HG02840 (cell line): Measurements from ENCODE around the gene SLC17A5.
"Not testable (repeated sequence)": the region's sequence is repeated elsewhere in the genome, so short reads cannot be mapped to it uniquely, and the experiment has no call there.

Experiments
- ATAC-seq: cut with Tn5 transposase; IDR thresholded peaks from one replicate; pipeline ENCODE4 v1.9.1; 2021; ENCODE audit warnings: mild to moderate bottlenecking, moderate library complexity, moderate number of reproducible peaks; ENCODE audit not compliant: unreplicated experiment, low FRiP score

SLC17A5 gene

DNA sequence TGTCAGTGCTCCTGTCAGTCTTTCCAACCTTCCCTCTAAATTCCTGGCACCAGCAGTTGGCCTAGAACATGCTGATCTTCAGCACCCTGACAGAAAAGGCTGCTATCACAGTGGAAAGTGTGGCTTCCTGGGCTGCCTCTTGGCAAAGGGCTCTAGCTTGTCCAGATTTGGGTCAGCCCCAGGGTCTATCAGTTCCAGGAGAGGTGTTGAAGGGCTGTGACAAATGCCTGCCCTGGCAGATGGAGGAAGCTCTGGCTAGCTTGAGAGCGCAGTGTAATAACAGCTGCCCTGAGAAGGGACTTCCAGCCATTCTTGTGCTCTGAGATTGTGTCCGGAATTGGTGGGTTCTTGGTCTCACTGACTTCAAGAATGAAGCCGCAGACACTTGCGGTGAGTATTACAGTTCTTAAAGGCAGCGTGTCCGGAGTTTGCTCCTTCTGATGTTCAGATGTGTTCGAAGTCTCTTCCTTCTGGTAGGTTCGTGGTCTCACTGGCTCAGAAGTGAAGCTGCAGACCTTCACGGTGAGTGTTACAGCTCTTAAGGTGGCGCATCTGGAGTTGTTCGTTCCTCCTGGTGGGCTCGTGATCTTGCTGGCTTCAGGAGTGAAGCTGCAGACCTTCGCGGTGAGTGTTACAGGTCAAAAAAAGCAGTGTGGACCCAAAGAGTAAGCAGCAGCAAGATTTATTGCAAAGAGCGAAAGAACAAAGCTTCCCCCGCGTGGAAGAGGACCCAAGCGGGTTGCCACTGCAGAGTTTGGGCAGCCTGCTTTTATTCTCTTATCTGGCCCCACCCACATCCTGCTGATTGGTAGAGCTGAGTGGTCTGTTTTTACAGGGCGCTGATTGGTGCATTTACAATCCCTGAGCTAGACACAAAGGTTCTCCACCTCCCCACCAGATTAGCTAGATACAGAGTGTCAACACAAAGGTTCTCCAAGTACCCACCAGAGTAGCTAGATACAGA lies 82.3 kb downstream of the SLC17A5 start:
- not testable (repeated sequence) for ATAC-seq

DNA sequence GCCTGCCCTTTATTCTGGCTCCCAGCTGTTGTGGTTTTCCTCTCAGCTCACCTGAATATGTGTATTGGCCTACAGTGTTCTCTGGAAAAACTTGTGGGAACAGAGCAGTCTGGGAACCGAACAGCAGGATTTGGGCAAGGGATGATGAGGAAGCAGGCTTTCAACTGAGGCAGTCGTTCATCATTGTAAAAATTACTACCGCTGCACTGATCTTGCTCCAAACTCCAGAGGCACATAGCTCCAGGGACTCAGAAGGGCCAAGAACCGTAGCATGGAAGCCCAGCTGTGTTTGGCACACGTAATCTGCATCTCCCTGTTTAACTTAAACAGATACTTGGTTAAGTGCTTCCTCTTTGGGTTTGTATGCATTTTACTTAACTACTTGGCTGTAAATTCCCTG lies 84.7 kb downstream of the SLC17A5 start:
- no peak for ATAC-seq

DNA sequence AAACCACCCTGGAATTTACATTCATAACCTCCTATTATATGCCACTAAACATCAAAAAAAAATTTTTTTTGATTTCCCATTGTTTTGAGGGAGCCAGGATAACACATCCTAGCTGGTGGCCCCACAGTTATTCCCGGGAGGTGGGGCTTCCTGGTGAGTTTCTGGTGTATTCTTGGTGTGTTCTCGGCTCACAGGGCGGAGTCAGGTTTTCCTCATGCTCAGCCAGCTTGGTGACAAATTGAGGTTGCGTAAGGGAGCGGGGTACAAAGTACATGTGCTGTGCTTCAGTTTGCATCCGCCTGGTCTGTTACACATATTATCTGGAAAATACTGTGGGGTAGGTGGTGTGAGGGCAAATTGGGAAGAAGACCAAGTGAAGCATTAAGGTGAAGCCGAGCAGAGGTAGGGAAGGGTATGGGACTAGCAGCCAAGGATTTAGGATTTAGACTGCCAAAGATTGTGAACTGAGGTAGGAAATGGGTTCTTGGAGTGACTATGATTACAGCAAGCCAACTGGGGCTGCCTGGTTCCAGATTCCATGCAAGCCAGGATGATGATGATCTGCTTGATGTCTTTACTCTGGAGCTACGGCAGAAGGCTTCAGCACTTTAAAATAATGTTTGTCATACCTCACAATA lies 86.7 kb downstream of the SLC17A5 start:
- no peak for ATAC-seq

DNA sequence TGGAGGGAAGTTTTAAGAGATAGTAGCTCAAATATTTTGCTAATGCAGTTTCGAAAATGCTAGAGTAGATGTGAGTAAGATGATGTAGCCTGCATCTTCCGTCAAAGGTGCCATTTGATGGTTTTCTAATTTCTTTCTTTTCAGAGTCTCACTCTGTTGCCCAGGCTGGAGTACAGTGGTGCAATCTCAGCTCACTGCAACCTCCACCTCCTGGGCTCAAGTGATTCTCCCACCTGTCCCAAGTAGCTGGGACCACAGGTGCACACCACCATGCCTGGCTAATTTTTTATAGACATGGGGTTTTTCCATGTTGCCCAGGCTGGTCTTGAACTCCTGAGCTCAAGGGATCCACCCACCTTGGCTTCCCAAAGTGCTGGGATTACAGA lies 87.3 kb downstream of the SLC17A5 start:
- not testable (repeated sequence) for ATAC-seq

DNA sequence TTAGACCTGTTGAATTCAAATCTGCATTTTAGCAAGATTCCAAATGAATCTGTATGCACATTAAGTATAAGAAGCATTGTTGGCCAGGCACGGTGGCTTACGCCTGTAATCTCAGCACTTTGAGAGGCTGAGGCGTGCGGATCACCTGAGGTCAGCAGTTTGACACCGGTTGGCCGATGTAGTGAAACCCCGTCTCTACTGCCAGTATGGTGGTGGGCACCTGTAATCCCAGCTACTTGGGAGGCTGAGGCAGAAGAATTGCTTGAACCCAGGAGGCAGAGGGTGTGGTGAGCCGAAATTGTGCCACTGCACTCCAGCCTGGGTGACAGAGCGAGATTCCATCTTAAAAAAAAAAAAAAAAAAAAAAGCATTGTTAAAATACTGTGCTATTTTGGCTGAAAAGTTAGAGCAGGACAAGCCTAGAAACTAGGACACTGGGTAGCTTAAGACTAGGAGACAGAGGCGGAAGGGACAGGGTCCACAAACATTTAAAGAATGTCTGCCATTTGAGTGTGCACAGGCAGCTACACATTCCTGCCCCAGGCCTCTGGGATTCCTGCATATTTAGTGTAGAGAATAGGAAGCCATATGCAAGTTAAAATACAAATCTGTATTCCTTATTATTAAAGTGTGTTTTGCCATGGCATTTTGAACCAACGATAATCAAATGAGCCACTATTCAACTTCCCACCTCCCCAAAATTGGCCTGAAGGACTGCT lies 87.9 kb downstream of the SLC17A5 start:
- no peak for ATAC-seq

DNA sequence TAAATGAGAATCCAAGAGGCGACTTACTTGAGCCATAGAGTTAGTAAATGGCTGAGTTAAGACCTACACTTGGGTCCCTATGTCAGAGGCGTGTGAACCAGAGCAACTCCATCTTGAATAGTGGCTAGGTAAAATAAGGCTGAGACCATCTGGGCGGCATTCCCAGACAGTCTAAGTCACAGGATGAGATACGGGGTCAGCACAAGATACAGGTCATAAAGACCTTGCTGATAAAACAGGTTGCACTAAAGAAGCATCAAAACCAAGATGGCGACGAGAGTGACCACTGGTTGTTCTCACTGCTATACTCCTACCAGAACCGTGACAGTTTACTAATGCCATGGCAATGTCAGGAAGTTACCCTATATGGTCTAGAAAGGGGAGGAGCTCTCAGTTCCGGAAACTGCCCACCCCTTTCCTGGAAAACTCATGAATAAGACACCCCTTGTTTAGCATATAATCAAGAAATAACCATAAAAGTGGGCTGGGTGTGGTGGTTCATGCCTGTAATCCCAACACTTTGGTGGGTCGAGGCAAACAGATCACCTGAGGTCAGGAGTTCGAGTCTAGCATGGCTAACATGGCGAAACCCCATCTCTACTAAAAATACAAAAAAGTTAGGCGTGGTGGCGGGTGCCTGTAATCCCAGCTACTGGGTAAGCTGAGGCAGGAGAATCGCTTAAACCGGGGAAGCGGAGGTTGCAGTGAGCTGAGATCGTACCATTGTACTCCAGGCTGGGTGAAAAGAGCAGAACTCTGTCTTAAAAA lies 89.0 kb downstream of the SLC17A5 start:
- ATAC-seq = no peak

DNA sequence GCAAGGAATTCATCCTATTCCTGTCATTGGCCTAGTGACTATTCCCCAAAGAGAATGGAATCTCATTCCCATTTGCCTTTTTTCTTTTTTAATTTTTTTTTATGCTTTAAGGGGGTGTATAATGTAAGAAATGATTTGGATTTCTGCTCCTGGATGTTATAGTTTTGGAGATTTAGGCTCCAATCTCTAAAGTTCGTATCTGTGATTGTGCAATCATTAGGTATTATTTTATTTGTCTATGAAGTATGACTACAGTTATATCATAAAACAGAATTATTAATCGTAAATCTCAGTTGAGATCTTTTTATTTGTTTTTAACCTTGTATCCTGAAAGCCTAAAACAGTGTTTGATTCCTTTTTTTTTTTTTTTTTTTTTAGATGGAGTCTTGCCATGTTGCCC lies 91.2 kb downstream of the SLC17A5 start:
- no peak for ATAC-seq

DNA sequence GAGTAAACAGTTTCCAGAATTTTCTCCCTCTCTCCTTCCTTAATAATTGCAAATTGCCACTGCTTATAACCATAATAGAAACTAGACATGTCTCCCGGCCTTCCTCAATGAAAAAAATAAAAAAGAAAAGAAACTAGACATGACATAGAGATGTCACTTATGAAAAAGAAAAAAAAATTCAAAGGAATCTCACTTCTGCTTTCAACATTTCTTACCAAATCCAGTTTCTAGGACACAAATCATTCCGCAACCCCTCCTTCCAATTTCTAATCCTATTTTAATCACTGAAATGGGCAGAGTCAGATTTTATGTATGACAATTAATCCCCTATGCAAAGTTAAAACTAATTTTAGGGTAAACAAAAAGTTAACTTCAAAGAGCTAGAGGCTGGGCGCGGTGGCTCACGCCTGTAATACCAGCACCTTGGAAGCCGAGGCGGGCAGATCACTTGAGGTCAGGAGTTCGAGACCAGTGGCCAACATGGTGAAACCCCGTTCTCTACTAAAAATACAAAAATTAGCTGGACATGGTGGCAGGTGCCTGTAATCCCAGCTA lies 92.9 kb downstream of the SLC17A5 start:
- ATAC-seq = no peak

DNA sequence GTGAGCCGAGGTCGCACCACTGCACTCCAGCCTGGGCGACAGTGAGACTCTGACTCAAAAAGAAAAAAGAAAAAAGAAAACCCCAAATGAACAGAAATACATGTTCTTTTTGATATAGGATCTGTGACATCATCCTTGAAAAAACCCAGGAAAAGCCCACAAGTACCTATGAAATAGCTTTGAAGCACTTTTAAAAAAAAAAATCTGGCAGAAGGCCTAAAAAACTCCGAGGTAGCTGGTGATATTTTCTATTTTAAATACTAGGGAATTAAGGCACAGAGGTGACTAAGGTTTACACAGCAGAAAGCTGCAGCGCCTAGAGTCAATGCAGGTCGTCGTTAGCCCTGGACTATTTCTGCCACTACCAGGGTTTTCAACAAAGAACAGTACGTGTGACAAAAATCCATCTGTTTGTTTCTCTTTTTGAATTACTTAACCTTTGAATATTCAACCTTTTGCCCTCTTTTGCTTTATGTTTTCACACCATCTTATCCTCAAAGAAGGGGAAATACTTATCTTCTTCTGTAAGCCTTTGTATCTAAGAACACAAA lies 93.5 kb downstream of the SLC17A5 start:
- ATAC-seq = no peak

DNA sequence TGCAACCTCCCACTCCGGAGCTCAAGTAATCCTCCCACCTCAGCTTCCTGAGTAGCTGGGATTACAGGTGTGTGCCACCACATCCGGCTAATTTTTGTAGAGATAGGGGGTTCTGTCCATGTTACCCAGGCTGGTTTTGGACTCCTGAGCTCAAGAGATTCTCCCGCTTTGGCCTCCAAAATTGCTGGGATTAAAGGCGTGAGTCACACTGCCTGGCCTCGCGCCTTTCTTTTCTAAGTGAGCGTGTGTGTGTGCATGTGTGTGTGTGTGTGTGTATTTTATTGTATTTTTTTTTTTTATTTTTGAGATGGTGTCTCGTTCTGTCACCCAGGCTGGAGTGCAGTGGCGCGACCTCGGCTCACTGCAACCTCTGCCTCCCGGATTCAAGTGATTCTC lies 94.4 kb downstream of the SLC17A5 start:
- not testable (repeated sequence) for ATAC-seq

DNA sequence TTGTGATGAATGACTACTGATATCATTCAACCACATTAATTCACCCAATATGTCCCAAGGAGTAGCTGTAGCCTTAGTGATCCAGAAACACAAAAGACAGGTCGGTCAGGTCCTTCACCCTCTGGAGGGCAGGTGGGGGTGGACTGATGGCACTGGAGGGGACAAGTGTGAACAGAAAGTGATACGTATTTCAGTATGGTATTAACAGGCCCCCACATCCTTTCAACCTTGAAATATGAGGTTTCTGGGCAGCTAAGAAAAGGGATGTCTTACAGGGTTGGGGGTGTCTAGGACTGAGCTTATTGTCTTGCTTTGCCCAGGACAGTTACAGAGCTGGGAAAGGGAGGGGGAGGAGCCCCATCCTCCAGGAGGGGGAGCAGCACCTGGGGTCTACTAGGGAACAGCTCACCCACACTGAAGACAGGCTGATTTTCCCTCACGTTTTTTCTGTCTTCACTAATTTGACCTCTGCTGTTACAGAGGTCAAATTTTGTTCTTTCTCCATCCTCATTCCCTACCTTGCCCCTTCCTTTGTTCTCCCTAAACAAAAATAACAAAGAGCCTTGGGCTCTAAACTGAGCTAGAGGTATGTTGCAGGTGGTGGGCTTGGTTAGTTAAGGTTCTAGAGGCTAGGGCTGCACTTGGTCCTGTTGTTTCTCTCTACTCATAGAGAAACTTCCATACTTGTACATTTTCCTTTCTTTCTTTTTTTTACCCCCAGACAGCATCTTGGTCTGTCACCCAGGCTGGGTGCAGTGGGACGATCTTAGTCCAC lies 95.0 kb downstream of the SLC17A5 start:
- ATAC-seq = no peak

DNA sequence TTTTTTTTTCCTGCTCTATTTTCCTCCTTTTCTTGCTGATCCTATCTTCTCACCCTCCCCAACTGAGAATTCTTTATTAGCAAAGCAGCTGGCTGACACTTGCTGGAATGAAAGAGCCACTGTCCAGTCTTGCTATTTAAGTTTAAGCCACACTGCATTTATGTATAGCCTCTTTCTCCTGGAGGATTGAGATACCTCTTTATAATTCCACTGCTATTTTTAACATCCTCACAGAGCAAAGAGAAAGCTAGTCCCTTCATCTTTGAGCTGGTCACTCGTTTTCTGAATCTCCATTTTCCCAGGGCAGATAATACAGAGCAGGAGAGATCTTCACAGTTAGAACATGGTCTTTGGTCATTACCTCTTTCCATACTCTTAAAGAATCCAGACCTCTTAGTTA lies 97.0 kb downstream of the SLC17A5 start:
- no peak for ATAC-seq

DNA sequence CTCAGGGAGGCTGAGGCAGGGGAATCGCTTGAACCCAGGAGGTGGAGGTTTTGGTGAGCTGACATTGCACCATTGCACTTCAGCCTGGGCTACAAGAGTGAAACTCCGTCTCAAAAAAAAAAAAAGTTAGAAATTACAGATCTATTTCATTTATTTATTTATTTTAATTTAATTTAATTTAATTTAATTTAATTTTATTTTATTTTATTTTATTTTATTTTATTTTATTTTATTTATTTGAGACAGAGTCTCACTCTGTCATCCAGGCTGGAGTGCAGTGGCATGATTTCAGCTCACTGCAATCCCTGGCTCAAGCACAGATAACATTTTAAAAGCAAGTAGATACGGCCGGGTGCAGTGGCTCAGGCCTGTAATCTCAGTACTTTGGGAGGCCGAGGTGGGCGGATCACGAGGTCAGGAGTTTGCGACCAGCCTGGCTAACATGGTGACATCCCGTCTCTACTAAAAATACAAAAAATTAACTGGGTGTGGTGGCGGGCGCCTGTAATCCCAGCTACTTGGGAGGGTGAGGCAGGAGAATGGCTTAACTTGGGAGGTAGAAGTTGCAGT lies 98.3 kb downstream of the SLC17A5 start:
- not testable (repeated sequence) for ATAC-seq

DNA sequence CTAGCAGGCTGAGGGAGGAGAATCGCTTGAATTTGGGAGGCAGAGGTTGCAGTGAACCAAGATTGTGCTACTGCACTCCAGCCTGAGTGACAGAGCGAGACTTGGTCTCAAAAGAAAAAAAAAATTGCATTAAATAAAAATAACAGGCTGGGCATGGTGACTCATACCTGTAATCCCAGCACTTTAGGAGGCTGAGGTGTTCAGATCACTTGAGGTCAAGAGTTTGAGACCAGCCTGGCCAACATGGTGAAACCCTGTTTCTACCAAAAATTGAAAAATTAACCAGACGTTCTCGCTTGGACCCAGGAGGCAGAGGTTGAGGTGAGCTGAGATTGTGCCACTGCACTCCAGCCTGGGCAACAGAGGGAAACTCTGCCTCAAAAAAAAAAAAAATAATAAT lies 102.7 kb downstream of the SLC17A5 start:
- not testable (repeated sequence) for ATAC-seq

DNA sequence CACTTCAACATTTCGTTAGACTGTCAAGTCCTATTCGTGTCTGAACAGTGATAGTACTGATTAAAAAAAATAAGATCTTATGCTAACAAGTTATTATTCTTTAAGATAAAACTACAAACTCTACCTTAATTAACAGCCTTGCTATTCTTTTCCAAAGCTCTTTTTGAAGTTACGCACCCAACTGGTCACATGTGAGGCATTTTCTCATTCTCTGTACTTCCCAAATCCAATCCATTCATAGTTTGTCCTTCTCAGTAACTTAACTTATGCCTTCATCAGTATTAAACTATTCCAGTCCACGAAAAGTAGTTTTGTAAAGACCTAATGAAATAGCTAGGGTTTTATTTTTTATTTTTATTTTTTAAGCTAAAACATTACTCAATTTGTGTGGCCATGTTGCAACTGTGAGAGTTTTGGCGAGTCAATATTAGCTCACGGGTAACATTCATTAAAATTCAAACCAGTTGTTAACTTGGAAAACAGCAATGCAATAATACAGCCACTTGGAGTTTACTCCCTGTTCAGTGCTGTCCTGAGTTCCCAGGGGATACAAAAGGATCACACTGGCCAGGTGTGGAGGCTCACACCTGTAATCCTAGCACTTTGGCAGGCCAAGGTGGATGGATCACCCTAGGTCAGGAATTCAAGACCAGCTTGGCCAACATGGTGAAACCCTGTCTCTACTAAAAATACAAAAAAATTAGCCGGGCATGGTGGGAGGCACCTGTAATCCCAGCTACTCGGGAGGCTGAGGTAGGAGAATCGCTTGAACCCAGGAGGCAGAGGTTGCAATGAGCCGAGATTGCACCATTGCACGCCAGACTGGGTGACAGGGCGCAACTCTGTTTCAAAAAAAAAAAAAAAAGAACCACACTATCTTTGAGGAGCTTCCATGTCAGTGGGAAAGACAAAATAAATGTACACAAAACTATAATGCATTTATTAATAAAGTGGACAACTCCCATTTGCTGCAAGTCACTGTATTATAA lies 105.0 kb downstream of the SLC17A5 start:
- ATAC-seq = no peak

DNA sequence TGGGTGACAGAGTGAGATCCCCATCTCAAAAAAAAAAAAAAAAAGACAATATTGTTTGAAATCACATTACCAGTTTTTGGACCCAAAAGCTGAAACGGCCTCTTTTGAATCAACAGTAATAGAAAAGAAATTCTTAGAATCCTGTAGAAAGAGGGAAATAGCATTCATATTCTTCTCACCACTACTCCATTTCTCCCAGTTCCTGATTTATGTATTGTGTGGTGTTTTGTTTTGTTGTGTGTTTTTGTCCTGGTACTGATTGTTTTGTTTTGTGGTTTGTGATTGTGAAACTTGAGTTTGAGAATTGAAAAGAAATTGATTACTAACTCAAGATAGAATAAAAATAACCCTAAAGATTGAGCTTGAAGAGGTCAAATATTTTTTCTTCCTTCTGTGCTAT lies 106.8 kb downstream of the SLC17A5 start:
- ATAC-seq = no peak
